GM12878 (cell line): Measurements from ENCODE around the gene ASCC1. TPM values are rescaled to one million over a fixed set of nuclear protein-coding genes. Genes with fewer than 3 reads are reported as not detected.

Experiments used
- ATAC-seq: fragments of 200-7000 bp; cut with Tn5 transposase; 3 replicates; pipeline ENCODE4 v1.9.1; 2020; ENCODE audit warnings: mild to moderate bottlenecking, moderate library complexity
- BruUV-seq: library from RNA; stranded (reverse); fragments of 400-500 nt; replicated peaks from 2 replicates; lab custom pipeline; 2021; lab: Mats Ljungman, UMichigan
- CTCF ChIA-PET: fragments of 300-600 bp; sonication (Branson Sonifier 250); formaldehyde crosslinking; extraction: SDS; loops from one replicate; lab custom pipeline; 2021; ENCODE audit warnings: inconsistent platforms; lab: Yijun Ruan, JAX
- POLR2A ChIA-PET: fragments of 350-600 bp; formaldehyde crosslinking; extraction: SDS; loops from one replicate; lab custom pipeline; 2021; ENCODE audit warnings: inconsistent platforms; lab: Charles Lee
- RAD21 ChIA-PET: fragments of 300-600 bp; sonication (Branson Sonifier 250); formaldehyde crosslinking; loops from one replicate; lab custom pipeline; 2023; ENCODE audit warnings: antibody characterized with exemption; ENCODE audit not compliant: unreplicated experiment; lab: Charles Lee
- SMC1A ChIA-PET: fragments of 300-600 bp; sonication (Branson Sonifier 250); formaldehyde crosslinking; loops from one replicate; lab custom pipeline; 2023; ENCODE audit not compliant: unreplicated experiment, uncharacterized antibody; lab: Charles Lee
- DNase-seq: peaks from one replicate; pipeline ENCODE4 v3.0.0-alpha.2; 2011; ENCODE audit warnings: low read depth, low spot score
- FAIRE-seq: peaks from 3 replicates; lab custom pipeline; 2011; peaks lifted over from hg19 to GRCh38; lab: Jason Lieb, UNC
- H2AFZ ChIP-seq: 2 replicates; pipeline ENCODE4 v1.6.0; 2011; ENCODE audit warnings: low read depth, low read length, control low read depth; ENCODE audit not compliant: control insufficient read depth
- H3K27ac ChIP-seq: 2 replicates; pipeline ENCODE4 v1.5.1; 2011; ENCODE audit warnings: control low read depth; ENCODE audit not compliant: control insufficient read depth, insufficient read depth
- H3K27me3 ChIP-seq, 2 experiments: replicated peaks in 1 of 2; 2 replicates each; pipeline versions ENCODE4 v1.6.0 to v1.6.1; 2011; ENCODE audit warnings: low read length in 1 of 2; ENCODE audit not compliant: control insufficient read depth in 2 of 2, insufficient read depth in 2 of 2
- H3K36me3 ChIP-seq, 2 experiments: 2 replicates each; pipeline ENCODE4 v1.5.1; 2011; ENCODE audit warnings: low read length in 1 of 2; ENCODE audit not compliant: control insufficient read depth in 2 of 2, insufficient read depth in 2 of 2
- H3K4me1 ChIP-seq: 2 replicates; pipeline ENCODE4 v1.6.1; 2011; ENCODE audit warnings: mild to moderate bottlenecking, low read length, moderate library complexity, mixed read lengths; ENCODE audit not compliant: control insufficient read depth, insufficient read depth
- H3K4me2 ChIP-seq: 2 replicates; pipeline ENCODE4 v1.6.0; 2011; ENCODE audit warnings: control low read depth; ENCODE audit not compliant: control insufficient read depth, insufficient read depth
- H3K4me3 ChIP-seq: fragments of 200-600 bp; sonication (generic); 2 replicates; pipeline ENCODE4 v1.5.1; 2016
- H3K79me2 ChIP-seq: 2 replicates; pipeline ENCODE4 v1.6.0; 2011; ENCODE audit warnings: low read length; ENCODE audit not compliant: control insufficient read depth, insufficient read depth
- H3K9ac ChIP-seq: 2 replicates; pipeline ENCODE4 v1.8.0; 2011; ENCODE audit warnings: low read length, control low read depth, mixed read lengths; ENCODE audit not compliant: control insufficient read depth, insufficient read depth
- H3K9me3 ChIP-seq: replicated peaks from 3 replicates; pipeline ENCODE4 v1.5.1; 2011; ENCODE audit warnings: mild to moderate bottlenecking, low read length; ENCODE audit not compliant: control insufficient read depth, insufficient read depth
- H4K20me1 ChIP-seq: 2 replicates; pipeline ENCODE4 v1.6.0; 2011; ENCODE audit not compliant: control insufficient read depth, insufficient read depth
- ASH2L ChIP-seq: fragments of 300-600, 200-600 bp; sonication (generic); IDR thresholded peaks from 2 replicates; pipeline ENCODE4 v1.6.1; 2017; ENCODE audit warnings: low read depth, mild to moderate bottlenecking, borderline replicate concordance
- CBX3 ChIP-seq: fragments of 200-600 bp; sonication (generic); IDR thresholded peaks from 2 replicates; pipeline ENCODE4 v1.6.1; 2016; ENCODE audit warnings: low read depth, borderline replicate concordance
- CREB1 ChIP-seq: IDR thresholded peaks from 2 replicates; pipeline ENCODE4 v1.6.1; 2012; ENCODE audit warnings: low read depth, mild to moderate bottlenecking, inconsistent platforms
- POLR2AphosphoS2 ChIP-seq: IDR thresholded peaks from 2 replicates; pipeline ENCODE4 v1.6.1; 2011; ENCODE audit warnings: low read depth, mild to moderate bottlenecking, low read length, improper control_type of control experiment, moderate library complexity
- POU2F2 ChIP-seq: IDR thresholded peaks from 3 replicates; pipeline ENCODE4 v1.6.1; 2011; ENCODE audit warnings: low read depth, mild to moderate bottlenecking, low read length, borderline replicate concordance
- RUNX3 ChIP-seq: IDR thresholded peaks from 2 replicates; pipeline ENCODE4 v1.6.1; 2012; ENCODE audit warnings: low read length, inconsistent platforms
- STAT1 ChIP-seq: fragments of 450-650 bp; conservative IDR thresholded peaks from 2 replicates; pipeline ENCODE4 v1.6.1; 2014; ENCODE audit warnings: antibody characterized with exemption, mild to moderate bottlenecking
- STAT3 ChIP-seq: IDR thresholded peaks from 2 replicates; pipeline ENCODE4 v1.6.1; 2011; ENCODE audit warnings: low read depth, low read length, improper control_type of control experiment
- TCF3 ChIP-seq: IDR thresholded peaks from 2 replicates; pipeline ENCODE4 v1.6.1; 2012; ENCODE audit warnings: low read depth, mild to moderate bottlenecking, low read length, borderline replicate concordance; ENCODE audit not compliant: insufficient read depth
- ZBTB4 ChIP-seq: fragments of 450-650 bp; formaldehyde crosslinking; IDR thresholded peaks from 2 replicates; pipeline ENCODE4 v1.4.0; 2022; ENCODE audit warnings: mild to moderate bottlenecking, moderate library complexity
- ZNF207 ChIP-seq: fragments of 450-650 bp; IDR thresholded peaks from 2 replicates; pipeline ENCODE4 v1.6.1; 2014; ENCODE audit warnings: antibody characterized with exemption, mild to moderate bottlenecking, borderline replicate concordance
- WGBS: methylation state at CpG from one replicate; pipeline ENCODE4 v1.1.6; 2016; ENCODE audit warnings: low lambda C conversion rate; ENCODE audit not compliant: insufficient replicate concordance, insufficient coverage; ENCODE audit errors: missing lambda C conversion rate; 5-methylcytosine and 5-hydroxymethylcytosine counted together
- in situ Hi-C: fragments of 300-500 bp; cut with MboI; formaldehyde crosslinking; loops from 9 replicates; pipeline ENCODE4 v1.14.3; 2018; ENCODE audit warnings: mixed read lengths
- intact Hi-C: fragments of 100-400 bp; cut with micrococcal nuclease; formaldehyde crosslinking; loops from one replicate; pipeline ENCODE4 v1.14.2; 2022; ENCODE audit not compliant: unreplicated experiment
- polyA plus RNA-seq, 11 experiments: library from polyadenylated mRNA; depleted of rRNA in 4 of 11; unstranded in 6 of 11; stranded (reverse) in 5 of 11; fragments of >200 nt; fragmentation: Nextera tagmentation in 4 of 11; fragmentation: Illumina TruSeq in 1 of 11; extraction: Ambion mirVana in 4 of 11; extraction: Trizol in 1 of 11; gene quantifications; 1 replicate in 1 of 11; 2 replicates in 10 of 11; pipeline versions ENCODE4 v1.2.1 to v1.2.3, GENCODE V29; 2011 to 2016; ENCODE audit warnings: inconsistent platforms in 2 of 11, missing spikeins in 2 of 11, low read depth in 1 of 11
- total RNA-seq, 4 experiments: library from RNA; depleted of rRNA in 3 of 4; stranded (reverse); fragments of >200 nt in 3 of 4; fragmentation: Illumina TruSeq in 1 of 4; extraction: Trizol in 1 of 4; gene quantifications; 2 replicates each; pipeline versions ENCODE4 v1.2.1 to v1.2.3, GENCODE V29; 2013 to 2021
- TF ChIP-seq, protein P1 (sequence below): fragments of 450-650 bp; IDR thresholded peaks from 2 replicates; pipeline ENCODE4 v1.6.1; 2017; ENCODE audit warnings: mild to moderate bottlenecking

Gene ASCC1
- total and polyA plus RNA-seq, 10 of the 15 experiments (the other 5 are each of a cell fraction or from before 2014, with no cell fraction given): 23.3 to 80.6 (median 42.8) TPM

DNA sequence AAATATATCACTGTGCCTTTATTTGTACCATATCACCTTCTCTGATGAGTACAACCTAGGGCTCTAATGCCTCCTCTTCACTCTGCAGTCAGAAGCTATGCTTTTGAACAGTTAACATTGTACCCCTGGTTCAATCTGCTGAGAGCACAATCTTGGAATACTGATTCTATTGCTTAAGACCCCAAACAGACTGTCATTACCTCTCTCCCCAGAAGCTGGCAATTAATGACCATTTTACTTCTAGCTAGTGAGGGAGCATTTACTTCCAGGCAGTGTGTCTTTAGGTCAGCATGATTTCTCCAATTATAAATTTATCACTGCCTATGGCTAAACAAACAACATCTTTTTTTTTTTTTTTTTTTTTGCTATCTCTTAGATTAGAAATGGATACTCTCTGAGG, 91.7 kb downstream of the ASCC1 start (continued):
- TF ChIP-seq ASH2L: no peak
- TF ChIP-seq STAT3: no peak
- TF ChIP-seq RUNX3: no peak
- no peak for TF ChIP-seq POU2F2
- TF ChIP-seq STAT1: no peak
- no peak for TF ChIP-seq ZBTB4 (CRISPR knock-in tag)
- TF ChIP-seq TCF3: no peak
- TF ChIP-seq POLR2AphosphoS2: no peak
- TF ChIP-seq CREB1: no peak

DNA sequence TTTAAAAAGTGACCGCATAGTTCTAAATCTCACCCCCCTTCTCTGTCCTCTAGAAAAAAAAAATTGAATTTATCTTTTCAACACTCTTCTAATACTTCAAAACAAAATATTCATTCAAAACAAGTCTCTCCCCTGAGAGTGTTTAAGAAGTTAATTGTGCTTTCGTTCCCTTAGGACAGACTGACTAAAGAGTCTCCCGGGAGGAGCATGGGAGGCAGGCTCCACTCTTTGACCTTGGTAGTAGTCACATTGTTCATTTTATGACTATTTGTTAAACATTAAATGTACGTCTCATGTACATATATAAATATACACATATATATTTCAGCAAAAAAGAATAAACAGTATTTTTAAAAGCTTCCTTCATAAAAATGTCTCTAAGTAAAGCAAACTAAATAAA, 92.5 kb downstream of the ASCC1 start:
- Histone ChIP-seq H2AFZ (no peak overlapping the region), H3K4me3 (no peak overlapping the region), H3K4me1 (no peaks in the 10 kb centered on the region), H3K4me2 (no peak overlapping the region), H3K27me3 (no peaks in the 10 kb centered on the region), H4K20me1 (no peaks in the 10 kb centered on the region), H3K79me2 (no peaks in the 10 kb centered on the region), H3K36me3 (peaks cover 0 to 6% of the 10 kb centered on the region in 2 experiments; a peak in 2 of 4 replicates), H3K9ac (no peak overlapping the region), H3K9me3 (no peaks in the 10 kb centered on the region; the same call in 2 of the 3 replicates), H3K27ac (no peak overlapping the region)
- RAD21 ChIA-PET: no interaction called here
- CTCF ChIA-PET: interaction anchor here (1.3 to 5.6 kb wide), 2 partner anchors 99 to 155 kb away, joined by 4 to 113 read pairs; no protein-coding TSS in a partner anchor
- POLR2A ChIA-PET: no interaction called here
- FAIRE-seq (no peak), ATAC-seq (no peak), DNase-seq (no peak)
- in situ Hi-C loops: no loop called here
- 83% methylated on average over 4 of the region's 4 CpGs for WGBS
- BruUV-seq: no TSS peak
- intact Hi-C loops: no loop called here
- SMC1A ChIA-PET: interaction anchor here (1.0 to 5.7 kb wide), 4 partner anchors 9 to 99 kb away, joined by 4 to 122 read pairs (median 6); no protein-coding TSS in a partner anchor
- TF ChIP-seq CBX3 (no peak), ZNF207 (no peak)
- TF ChIP-seq, protein P1, sequence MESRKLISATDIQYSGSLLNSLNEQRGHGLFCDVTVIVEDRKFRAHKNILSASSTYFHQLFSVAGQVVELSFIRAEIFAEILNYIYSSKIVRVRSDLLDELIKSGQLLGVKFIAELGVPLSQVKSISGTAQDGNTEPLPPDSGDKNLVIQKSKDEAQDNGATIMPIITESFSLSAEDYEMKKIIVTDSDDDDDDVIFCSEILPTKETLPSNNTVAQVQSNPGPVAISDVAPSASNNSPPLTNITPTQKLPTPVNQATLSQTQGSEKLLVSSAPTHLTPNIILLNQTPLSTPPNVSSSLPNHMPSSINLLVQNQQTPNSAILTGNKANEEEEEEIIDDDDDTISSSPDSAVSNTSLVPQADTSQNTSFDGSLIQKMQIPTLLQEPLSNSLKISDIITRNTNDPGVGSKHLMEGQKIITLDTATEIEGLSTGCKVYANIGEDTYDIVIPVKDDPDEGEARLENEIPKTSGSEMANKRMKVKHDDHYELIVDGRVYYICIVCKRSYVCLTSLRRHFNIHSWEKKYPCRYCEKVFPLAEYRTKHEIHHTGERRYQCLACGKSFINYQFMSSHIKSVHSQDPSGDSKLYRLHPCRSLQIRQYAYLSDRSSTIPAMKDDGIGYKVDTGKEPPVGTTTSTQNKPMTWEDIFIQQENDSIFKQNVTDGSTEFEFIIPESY: no peak
